Kidney (tissue), 14 donors: ENCODE data around the gene MACROD2. TPM values are rescaled to one million over a fixed set of nuclear protein-coding genes. Genes with fewer than 3 reads are reported as not detected.

Source experiments
- DNase-seq, 5 donors: peaks; one replicate each; pipeline ENCODE4 v3.0.0-alpha.2; 2013 to 2020
- FAIRE-seq: peaks from 2 replicates; lab custom pipeline; 2012; peaks lifted over from hg19 to GRCh38; lab: Jason Lieb, UNC
- H3K27ac ChIP-seq, 2 donors: one replicate each; pipeline ENCODE4 v1.7.0; 2013; ENCODE audit warnings: low read depth in 2 of 2, low read length in 2 of 2, inconsistent platforms in 1 of 2
- H3K27me3 ChIP-seq: one replicate; pipeline ENCODE4 v1.7.1; 2013; ENCODE audit warnings: low read length, inconsistent platforms; ENCODE audit not compliant: control insufficient read depth, insufficient read depth
- H3K36me3 ChIP-seq, 3 donors: one replicate each; pipeline versions ENCODE4 v1.7.0 to v1.7.1; 2013; ENCODE audit warnings: low read length in 3 of 3, control low read depth in 1 of 3, inconsistent platforms in 1 of 3; ENCODE audit not compliant: insufficient read depth in 3 of 3, control insufficient read depth in 2 of 3
- H3K4me1 ChIP-seq, 3 donors: one replicate each; pipeline versions ENCODE4 v1.7.0 to v1.7.1; 2013; ENCODE audit warnings: low read length in 3 of 3, inconsistent platforms in 1 of 3, low read depth in 1 of 3; ENCODE audit not compliant: control insufficient read depth in 2 of 3, insufficient read depth in 2 of 3
- H3K4me3 ChIP-seq, 3 donors: one replicate each; pipeline versions ENCODE4 v1.7.0 to v1.8.1; 2013; ENCODE audit warnings: low read length in 3 of 3, control low read depth in 1 of 3, inconsistent platforms in 1 of 3
- H3K9ac ChIP-seq, 3 donors: one replicate each; pipeline versions ENCODE4 v1.7.0 to v1.7.1; 2013; ENCODE audit warnings: low read length in 3 of 3, control low read depth in 1 of 3, inconsistent platforms in 1 of 3
- H3K9me3 ChIP-seq, 3 donors: one replicate each; pipeline versions ENCODE4 v1.7.0 to v1.7.1; 2013; ENCODE audit warnings: low read length in 3 of 3, control low read depth in 1 of 3, inconsistent platforms in 1 of 3; ENCODE audit not compliant: control insufficient read depth in 2 of 3, insufficient read depth in 1 of 3
- intact Hi-C: fragments of 100-400 bp; cut with DNase I; formaldehyde crosslinking; loops from one replicate; pipeline ENCODE4 v1.11.1; 2022
- polyA plus RNA-seq: library from polyadenylated mRNA; stranded (reverse); fragments of 350-450 nt; fragmentation: Illumina TruSeq; extraction: RNeasy Lipid Tissue Mini Kit (QIAGEN cat#74804); gene quantifications from one replicate; pipeline ENCODE4 v1.2.3, GENCODE V29; 2014; ENCODE audit warnings: low read depth, low replicate concordance; ENCODE audit not compliant: insufficient read depth
- total RNA-seq: library from RNA; stranded (reverse); fragmentation: NEBNext Ultra II Directional; extraction: Animal tissue kit (Norgen Biotek cat#: 25700); gene quantifications from one replicate; pipeline ENCODE4 v1.2.1, GENCODE V29; 2021
- TF ChIP-seq, protein P1 (sequence below): IDR thresholded peaks from 3 replicates; pipeline ENCODE4 v1.5.1; 2012; ENCODE audit warnings: mild to moderate bottlenecking, moderate library complexity, borderline replicate concordance; ENCODE audit not compliant: insufficient read depth; ENCODE audit errors: extremely low read depth
- donor health status: control.
- donor health status: control.
- donor health status: control.
- donor health status: control.
- donor health status: control.
- donor health status: DM: yes; HTN: yes; CAD: no.
- donor health status: Normal renal cell carcinoma (clear cell type).

MACROD2 gene
- total and polyA plus RNA-seq, 2 donors from 2014 or later = 3.0 to 10.0 TPM

DNA sequence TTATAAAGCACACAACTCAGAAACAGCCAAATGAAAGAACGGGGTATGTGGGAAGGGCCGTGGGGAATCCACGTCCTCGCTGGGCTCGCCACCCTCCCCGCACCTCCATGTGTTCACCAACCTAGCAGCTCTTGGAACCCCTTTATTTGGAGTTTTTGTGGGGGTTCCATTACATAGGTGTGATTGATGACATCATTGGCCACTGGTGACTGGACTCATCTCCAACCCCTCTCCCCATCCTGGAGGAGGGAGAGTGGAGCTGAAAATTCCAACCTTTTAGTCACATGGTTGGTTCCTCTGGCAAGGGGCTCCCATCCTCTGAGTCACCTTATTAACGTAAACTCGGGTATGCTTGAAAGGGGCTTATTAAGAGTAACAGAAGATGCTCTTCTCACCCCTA lies 934.1 kb downstream of the MACROD2 start:
- Histone ChIP-seq H3K36me3 (no peaks in the 10 kb centered on the region), H3K4me3 (no peak overlapping the region), H3K9me3 (no peaks in the 10 kb centered on the region), H3K27me3 (no peaks in the 10 kb centered on the region), H3K9ac (no peak overlapping the region), H3K27ac (no peak overlapping the region), H3K4me1 (no peaks in the 10 kb centered on the region)
- FAIRE-seq = no peak
- TF ChIP-seq, protein P1, sequence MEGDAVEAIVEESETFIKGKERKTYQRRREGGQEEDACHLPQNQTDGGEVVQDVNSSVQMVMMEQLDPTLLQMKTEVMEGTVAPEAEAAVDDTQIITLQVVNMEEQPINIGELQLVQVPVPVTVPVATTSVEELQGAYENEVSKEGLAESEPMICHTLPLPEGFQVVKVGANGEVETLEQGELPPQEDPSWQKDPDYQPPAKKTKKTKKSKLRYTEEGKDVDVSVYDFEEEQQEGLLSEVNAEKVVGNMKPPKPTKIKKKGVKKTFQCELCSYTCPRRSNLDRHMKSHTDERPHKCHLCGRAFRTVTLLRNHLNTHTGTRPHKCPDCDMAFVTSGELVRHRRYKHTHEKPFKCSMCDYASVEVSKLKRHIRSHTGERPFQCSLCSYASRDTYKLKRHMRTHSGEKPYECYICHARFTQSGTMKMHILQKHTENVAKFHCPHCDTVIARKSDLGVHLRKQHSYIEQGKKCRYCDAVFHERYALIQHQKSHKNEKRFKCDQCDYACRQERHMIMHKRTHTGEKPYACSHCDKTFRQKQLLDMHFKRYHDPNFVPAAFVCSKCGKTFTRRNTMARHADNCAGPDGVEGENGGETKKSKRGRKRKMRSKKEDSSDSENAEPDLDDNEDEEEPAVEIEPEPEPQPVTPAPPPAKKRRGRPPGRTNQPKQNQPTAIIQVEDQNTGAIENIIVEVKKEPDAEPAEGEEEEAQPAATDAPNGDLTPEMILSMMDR = no peak
- no peak for DNase-seq
- intact Hi-C loops = no loop called here

DNA sequence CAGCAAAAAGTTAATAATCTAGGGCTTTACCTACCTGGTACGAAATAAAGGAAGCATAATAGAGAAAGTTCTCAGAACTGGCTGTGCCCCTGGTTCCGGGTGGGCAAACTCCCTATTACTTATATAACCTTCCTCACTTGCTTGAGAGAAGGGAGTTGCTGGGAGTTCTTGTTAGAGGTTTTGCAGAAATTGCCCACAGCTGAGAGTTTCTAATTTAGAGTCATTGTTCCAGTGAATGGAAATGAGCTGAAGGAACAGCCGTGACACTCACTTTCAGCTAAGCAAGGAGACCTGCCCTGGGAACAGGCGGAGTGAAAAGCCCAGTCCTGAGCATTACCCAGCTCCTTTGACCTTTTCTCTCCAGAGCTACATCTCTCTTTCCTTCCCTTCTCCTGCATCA lies 936.7 kb downstream of the MACROD2 start:
- H3K9ac ChIP-seq = no peak overlapping the region
- H3K36me3 ChIP-seq = no peaks in the 10 kb centered on the region
- no peak overlapping the region for H3K27ac ChIP-seq
- H3K9me3 ChIP-seq = no peaks in the 10 kb centered on the region
- no peak overlapping the region for H3K4me3 ChIP-seq
- FAIRE-seq = no peak
- TF ChIP-seq, protein P1 = no peak
- intact Hi-C loops = no loop called here
- H3K4me1 ChIP-seq = peaks cover 0 to 5% (median 0%) of the 10 kb centered on the region in 3 donors
- peak in 4 of 5 donors; percentile 39 to 89 (median 72) for DNase-seq
- H3K27me3 ChIP-seq = no peaks in the 10 kb centered on the region

DNA sequence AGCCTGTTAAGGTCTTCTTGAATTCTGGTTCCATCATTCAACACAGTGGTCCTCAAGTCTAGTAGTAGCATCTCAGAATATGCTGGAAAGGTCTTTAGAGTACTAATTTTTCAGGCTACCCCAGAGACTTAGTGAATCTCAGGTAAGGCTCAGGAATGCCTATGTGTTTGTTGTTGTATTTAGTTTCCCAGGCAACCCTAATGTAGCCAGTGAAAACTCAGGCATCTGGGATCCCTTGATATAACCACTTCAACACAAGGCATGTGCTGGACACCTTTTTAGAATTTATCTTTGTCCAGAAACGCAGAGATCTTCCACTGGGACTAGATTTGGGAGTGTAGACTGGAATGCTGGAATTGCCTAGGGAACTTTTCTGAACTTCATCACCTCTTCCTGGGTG lies 940.0 kb downstream of the MACROD2 start:
- DNase-seq (no peak), FAIRE-seq (no peak)
- no peaks in the 10 kb centered on the region for H3K36me3 ChIP-seq
- TF ChIP-seq, protein P1 = no peak
- H3K4me1 ChIP-seq = peaks cover 0 to 5% (median 0%) of the 10 kb centered on the region in 3 donors
- no peak overlapping the region for H3K9ac ChIP-seq
- H3K4me3 ChIP-seq = no peak overlapping the region
- H3K27ac ChIP-seq = no peak overlapping the region
- H3K9me3 ChIP-seq = peaks cover 0 to 3% (median 2%) of the 10 kb centered on the region in 3 donors
- intact Hi-C loops = no loop called here
- H3K27me3 ChIP-seq = no peaks in the 10 kb centered on the region

DNA sequence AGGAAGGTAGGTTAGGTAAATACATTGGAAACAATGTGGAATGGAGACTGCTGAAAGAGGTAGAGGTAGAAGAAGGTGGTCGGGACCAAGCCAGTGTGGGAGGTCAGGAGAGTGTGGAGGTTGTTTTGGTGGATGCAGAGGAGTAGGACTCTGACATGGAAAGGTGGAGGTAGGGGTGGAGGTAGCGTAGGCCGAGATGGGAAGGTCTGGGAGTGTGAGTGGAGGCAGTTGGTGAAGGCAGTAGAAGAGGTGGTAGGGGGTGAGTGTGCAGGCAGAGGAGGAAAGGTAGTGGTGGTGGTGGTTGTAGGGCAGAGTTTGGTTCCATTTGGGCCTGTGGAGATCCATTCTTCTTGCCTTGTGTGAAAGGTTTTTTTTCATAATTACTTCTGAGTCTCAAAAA lies 941.7 kb downstream of the MACROD2 start:
- intact Hi-C loops = no loop called here

More for the DNA sequence above, 941.7 kb downstream of the MACROD2 start:
- H3K27me3 ChIP-seq = no peaks in the 10 kb centered on the region
- H3K9me3 ChIP-seq = peaks cover 0 to 5% (median 2%) of the 10 kb centered on the region in 3 donors
- H3K36me3 ChIP-seq = no peaks in the 10 kb centered on the region
- peaks cover 0 to 5% (median 0%) of the 10 kb centered on the region in 3 donors for H3K4me1 ChIP-seq
- H3K9ac ChIP-seq = no peak overlapping the region
- FAIRE-seq = no peak
- DNase-seq = no peak
- no peak overlapping the region for H3K4me3 ChIP-seq
- no peak overlapping the region for H3K27ac ChIP-seq
- TF ChIP-seq, protein P1 = no peak
